ENCODE data around the gene MTFR2. TPM values are rescaled to one million over a fixed set of nuclear protein-coding genes. Genes with fewer than 3 reads are reported as not detected.

The MTFR2 gene
- total RNA-seq, 4 donors from 2014 or later = 0.57 to 1.7 TPM; not detected in 2

DNA sequence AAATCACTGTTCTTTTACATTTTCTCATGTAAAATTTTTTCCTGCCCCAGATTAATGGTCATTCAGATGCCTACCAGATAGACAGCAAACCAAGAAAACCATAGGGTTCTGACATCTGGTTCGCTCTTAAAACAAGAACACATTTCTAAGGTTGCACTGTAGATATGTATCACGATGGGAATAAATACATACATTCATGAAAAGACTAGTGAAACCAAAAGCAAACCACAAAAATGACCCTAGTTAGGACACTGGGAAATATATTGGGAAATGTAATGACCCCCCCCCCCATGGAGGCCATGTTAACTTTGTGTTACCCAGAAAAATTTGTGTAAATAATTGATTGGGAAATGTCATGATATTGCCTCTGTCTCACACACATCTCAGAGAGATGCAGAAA is 37.5 kb downstream of the MTFR2 start:
- no peak for TF ChIP-seq EP300 (IDR thresholded peaks at IDR 0.05)
- no peak for TF ChIP-seq POLR2A (IDR thresholded peaks at IDR 0.05; ENCODE audit: low read depth)
- no peak for TF ChIP-seq POLR2AphosphoS5 (IDR thresholded peaks at IDR 0.05)
- TF ChIP-seq, protein P1, sequence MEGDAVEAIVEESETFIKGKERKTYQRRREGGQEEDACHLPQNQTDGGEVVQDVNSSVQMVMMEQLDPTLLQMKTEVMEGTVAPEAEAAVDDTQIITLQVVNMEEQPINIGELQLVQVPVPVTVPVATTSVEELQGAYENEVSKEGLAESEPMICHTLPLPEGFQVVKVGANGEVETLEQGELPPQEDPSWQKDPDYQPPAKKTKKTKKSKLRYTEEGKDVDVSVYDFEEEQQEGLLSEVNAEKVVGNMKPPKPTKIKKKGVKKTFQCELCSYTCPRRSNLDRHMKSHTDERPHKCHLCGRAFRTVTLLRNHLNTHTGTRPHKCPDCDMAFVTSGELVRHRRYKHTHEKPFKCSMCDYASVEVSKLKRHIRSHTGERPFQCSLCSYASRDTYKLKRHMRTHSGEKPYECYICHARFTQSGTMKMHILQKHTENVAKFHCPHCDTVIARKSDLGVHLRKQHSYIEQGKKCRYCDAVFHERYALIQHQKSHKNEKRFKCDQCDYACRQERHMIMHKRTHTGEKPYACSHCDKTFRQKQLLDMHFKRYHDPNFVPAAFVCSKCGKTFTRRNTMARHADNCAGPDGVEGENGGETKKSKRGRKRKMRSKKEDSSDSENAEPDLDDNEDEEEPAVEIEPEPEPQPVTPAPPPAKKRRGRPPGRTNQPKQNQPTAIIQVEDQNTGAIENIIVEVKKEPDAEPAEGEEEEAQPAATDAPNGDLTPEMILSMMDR (IDR thresholded peaks at IDR 0.05) = no peak
- 100% methylated on average over 2 of the region's 2 CpGs for WGBS
- no peaks in the 10 kb centered on the region for H3K36me3 ChIP-seq
- H3K4me3 ChIP-seq = no peak overlapping the region
- no peaks in the 10 kb centered on the region for H3K9me3 ChIP-seq
- no peak for DNase-seq (ENCODE audit: extremely low spot score)
- H3K27me3 ChIP-seq = no peaks in the 10 kb centered on the region
- intact Hi-C loops (cut with DNase I) = no loop called here
- peaks cover 0 to 5% (median 2%) of the 10 kb centered on the region in 4 donors for H3K4me1 ChIP-seq
- no peak overlapping the region for H3K27ac ChIP-seq (replicated peaks in 1 of 4)

DNA sequence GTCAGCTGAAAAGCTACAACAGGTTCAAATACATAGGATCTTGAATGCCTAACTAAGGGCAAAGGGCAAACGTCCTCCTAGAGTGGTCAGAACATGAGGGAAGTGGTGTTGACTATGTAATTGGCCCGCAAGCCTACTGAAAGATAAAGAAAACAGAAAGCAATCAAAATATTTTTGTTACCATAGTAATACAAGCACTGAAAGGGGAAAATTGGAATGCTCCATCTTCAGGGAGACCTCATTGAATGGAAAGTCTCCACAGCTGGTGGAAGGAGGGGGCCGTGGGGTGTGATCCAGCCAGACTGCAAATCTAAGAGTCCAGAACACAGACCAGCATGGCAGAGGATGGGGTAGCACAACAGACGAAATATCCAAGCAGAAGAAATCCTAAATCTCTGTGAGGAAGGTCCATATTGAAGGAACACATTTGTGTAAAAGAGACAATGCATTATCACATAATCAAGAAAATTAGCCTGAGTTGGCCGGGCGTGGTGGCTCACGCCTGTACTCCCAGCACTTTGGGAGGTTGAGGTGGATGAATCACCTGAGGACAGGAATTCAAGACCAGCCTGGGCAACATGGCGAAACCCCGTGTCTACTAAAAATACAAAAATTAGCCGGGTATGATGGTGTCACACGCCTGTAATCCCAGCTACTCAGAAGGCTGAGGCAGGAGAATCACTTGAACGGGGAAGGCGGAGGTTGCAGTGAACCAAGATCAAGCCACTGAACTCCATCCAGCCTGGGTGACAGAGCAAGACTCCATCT is 39.5 kb downstream of the MTFR2 start:
- Histone ChIP-seq H3K9me3 (no peaks in the 10 kb centered on the region), H3K36me3 (no peaks in the 10 kb centered on the region), H3K27me3 (no peaks in the 10 kb centered on the region), H3K27ac (replicated peaks in 1 of 4) (no peak overlapping the region), H3K4me1 (peaks cover 0 to 5% (median 2%) of the 10 kb centered on the region in 4 donors), H3K4me3 (no peak overlapping the region)
- intact Hi-C loops (cut with DNase I) = no loop called here
- 86% methylated on average over 13 of the region's 13 CpGs for WGBS
- DNase-seq (ENCODE audit: extremely low spot score) = no peak
- TF ChIP-seq, protein P1 (IDR thresholded peaks at IDR 0.05) = no peak
- no peak for TF ChIP-seq POLR2AphosphoS5 (IDR thresholded peaks at IDR 0.05)
- no peak for TF ChIP-seq POLR2A (IDR thresholded peaks at IDR 0.05; ENCODE audit: low read depth)
- no peak for TF ChIP-seq EP300 (IDR thresholded peaks at IDR 0.05)

DNA sequence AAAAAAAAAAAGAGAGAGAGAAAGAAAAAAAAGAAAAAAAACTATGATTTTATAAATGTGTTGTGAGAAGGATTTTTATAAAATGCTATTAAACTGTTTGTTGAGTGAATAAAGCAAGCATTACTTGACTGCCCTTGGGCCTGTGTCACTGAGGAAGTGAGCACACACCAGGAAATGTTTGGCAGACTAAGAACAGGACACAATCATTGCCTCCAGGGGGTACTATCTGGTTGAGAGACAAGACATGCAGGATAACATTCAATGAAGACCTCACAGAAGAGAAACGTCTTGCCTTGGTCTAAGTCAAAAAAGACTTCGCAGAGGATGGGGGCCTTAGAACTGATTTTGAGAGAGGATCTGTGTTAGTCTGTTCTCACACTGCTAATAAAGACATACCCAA is 40.6 kb downstream of the MTFR2 start:
- intact Hi-C loops (cut with DNase I) = no loop called here
- Histone ChIP-seq H3K4me3 (no peak overlapping the region), H3K4me1 (peaks cover 0 to 5% (median 2%) of the 10 kb centered on the region in 4 donors), H3K36me3 (no peaks in the 10 kb centered on the region), H3K27me3 (no peaks in the 10 kb centered on the region), H3K9me3 (no peaks in the 10 kb centered on the region), H3K27ac (replicated peaks in 1 of 4) (no peak overlapping the region)
- TF ChIP-seq, protein P1 (IDR thresholded peaks at IDR 0.05) = no peak
- TF ChIP-seq POLR2AphosphoS5 (IDR thresholded peaks at IDR 0.05) (no peak), EP300 (IDR thresholded peaks at IDR 0.05) (no peak), POLR2A (IDR thresholded peaks at IDR 0.05; ENCODE audit: low read depth) (no peak)
- DNase-seq (ENCODE audit: extremely low spot score) = no peak
- WGBS = 93% methylated on average over 2 of the region's 2 CpGs

DNA sequence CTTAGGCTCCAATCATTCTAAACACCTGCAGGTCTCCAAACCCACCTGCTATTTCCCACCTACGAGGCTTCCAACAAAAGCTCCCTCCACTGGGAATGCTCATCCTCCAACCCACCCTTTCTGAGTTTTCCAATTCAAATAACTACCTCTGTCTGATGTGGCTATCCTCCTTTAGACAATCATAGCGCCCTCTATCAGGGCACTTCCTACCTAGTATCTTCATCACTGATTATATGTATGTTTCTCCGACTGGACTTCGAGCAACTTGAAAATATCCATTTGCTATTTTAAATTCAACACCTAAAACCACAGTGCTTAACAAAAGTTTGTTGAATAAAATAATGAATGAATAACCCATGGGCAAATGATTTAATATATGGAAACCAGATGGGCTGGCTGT is 41.3 kb downstream of the MTFR2 start:
- no peak overlapping the region for H3K27ac ChIP-seq (replicated peaks in 1 of 4)
- WGBS = 98% methylated on average over 4 of the region's 4 CpGs
- DNase-seq (ENCODE audit: extremely low spot score) = no peak
- H3K9me3 ChIP-seq = no peaks in the 10 kb centered on the region
- H3K4me1 ChIP-seq = peaks cover 0 to 5% (median 2%) of the 10 kb centered on the region in 4 donors
- no peak overlapping the region for H3K4me3 ChIP-seq
- TF ChIP-seq POLR2A (IDR thresholded peaks at IDR 0.05; ENCODE audit: low read depth) (no peak), EP300 (IDR thresholded peaks at IDR 0.05) (no peak), POLR2AphosphoS5 (IDR thresholded peaks at IDR 0.05) (no peak)
- TF ChIP-seq, protein P1 (IDR thresholded peaks at IDR 0.05) = no peak
- intact Hi-C loops (cut with DNase I) = no loop called here
- H3K36me3 ChIP-seq = no peaks in the 10 kb centered on the region
- H3K27me3 ChIP-seq = no peaks in the 10 kb centered on the region

Data from esophagus muscularis mucosa (tissue), 4 donors.